GM18520 (cell line): ENCODE measurements around the gene MPRIP.
"Not testable (repeated sequence)": the region's sequence is repeated elsewhere in the genome, so short reads cannot be mapped to it uniquely, and the experiment has no call there.

Experiments used
- ATAC-seq: cut with Tn5 transposase; IDR thresholded peaks from one replicate; pipeline ENCODE4 v1.9.1; 2021; ENCODE audit not compliant: unreplicated experiment

The MPRIP gene

GRCh38 chr17:17126131-17127110, 84.2 kb downstream of the MPRIP start:
- ATAC-seq, result no peak

GRCh38 chr17:17127156-17127555, 84.9 kb downstream of the MPRIP start:
- ATAC-seq, result no peak

DNA sequence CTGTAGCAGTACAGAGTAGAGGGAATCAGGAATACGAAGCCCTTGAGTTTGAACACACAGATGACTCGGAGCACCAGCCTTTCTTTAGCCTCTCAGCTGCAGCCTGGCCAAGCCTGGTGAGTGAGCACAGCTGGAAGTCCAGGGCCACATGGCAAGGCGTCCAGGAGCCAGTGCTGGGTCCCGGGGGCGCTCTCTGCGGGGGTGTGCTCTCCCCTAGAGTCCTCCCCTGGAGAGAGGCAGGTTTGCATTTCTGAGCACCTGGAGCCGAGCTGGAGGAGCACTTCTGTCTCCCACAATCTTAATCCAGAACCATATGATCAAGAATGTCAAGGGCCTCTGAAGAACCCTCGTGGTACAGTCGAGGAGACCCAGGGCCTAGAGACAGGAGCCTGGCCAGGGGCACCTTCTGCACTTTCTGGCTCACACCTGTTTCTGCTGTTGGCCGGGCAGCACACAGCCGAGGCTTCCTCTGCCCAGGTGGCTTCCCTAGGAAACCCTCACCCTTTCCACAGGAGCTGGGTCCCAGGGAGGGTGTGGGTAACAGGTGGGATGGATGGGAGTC, 85.6 kb downstream of the MPRIP start:
- no peak for ATAC-seq

DNA sequence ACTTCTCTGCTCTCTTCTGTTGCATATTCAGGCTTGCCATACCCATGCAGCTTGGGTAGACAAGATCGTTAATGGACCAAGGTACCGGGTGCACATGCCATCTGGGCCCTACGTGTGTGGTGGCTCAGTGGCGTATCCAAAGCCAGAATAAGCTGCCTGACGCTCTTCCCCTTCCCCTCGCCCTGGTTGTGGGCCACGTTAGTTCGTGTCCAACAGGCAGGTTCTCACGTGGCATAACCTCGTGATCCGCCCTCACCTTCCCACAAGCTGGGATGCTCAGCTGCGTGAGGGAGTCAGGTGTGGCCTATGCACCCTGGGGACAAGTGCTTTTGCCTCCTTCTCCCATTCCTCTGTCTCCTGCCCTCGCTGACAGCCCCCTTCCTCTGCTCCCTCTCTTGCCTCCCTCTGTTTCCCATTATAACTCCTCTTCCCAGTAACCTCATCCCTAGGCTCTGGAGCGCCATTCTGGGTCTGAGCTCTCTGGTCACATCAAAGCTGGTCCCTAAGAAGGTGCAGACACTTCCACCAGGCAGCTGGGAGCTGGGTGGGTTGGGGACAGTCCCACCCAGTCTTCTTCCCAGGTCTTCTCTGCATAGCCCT, 86.3 kb downstream of the MPRIP start:
- no peak for ATAC-seq

GRCh38 chr17:17129466-17129865, 87.2 kb downstream of the MPRIP start:
- no peak for ATAC-seq

- no peak for ATAC-seq
Measured at GRCh38 chr17:17130077-17130844, 88.0 kb downstream of the MPRIP start.

DNA sequence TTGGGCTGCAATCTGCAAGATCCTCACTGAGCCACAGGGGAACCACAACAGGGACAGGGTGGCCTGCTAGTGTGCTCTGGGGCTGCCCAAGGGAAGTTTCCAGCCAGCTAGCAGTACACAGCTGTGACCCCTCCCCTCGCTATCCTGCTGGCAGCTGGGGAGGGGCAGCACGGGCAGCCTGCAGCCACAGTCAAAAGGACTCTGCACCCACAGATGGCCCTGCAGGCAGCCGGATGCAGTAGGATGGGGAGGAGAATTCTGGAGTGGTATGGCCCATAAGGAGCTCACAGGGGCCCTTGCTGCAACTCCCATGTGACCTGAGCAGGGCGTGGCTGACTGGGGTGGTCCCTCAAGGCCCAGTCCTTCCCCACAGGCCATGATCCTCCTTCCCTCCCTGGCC, 89.6 kb downstream of the MPRIP start:
- no peak for ATAC-seq

- no peak for ATAC-seq
Measured at GRCh38 chr17:17132746-17133145, 90.5 kb downstream of the MPRIP start.

- no peak for ATAC-seq
Measured at GRCh38 chr17:17134051-17134956, 92.0 kb downstream of the MPRIP start.

DNA sequence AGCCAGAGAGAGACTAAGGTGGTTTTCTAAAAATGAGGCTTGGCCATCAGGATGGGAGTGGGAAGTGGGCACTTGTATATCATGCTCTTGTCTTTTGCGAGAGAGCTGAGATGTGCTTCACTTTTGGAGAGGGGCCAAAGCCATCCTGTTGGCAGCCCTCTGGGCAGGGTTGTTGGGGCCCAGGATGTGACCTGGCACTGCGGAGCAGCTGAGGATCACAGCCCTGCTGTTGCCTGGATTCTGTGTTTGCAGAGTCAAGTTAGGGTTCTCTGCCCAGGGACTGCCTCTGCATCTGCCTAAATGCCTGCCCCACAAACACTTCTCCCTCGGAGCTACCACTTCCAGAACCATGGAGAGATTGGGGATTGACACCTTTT, 92.7 kb downstream of the MPRIP start:
- no peak for ATAC-seq

DNA sequence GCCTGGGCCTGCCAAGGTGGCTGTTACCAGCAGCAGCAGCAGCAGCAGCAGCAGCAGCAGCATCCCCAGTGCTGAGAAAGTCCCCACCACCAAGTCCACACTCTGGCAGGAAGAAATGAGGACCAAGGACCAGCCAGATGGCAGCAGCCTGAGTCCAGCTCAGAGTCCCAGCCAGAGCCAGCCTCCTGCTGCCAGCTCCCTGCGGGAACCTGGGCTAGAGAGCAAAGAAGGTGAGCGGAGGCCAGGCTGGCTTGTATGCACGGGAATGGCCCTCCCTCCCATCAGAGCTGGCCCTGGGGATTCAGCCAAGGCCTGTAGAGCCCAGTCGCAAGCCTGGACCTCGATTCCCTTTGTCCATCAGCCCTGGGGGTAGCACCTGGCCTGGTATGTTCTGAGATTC, 94.0 kb downstream of the MPRIP start:
- not testable (repeated sequence) for ATAC-seq

DNA sequence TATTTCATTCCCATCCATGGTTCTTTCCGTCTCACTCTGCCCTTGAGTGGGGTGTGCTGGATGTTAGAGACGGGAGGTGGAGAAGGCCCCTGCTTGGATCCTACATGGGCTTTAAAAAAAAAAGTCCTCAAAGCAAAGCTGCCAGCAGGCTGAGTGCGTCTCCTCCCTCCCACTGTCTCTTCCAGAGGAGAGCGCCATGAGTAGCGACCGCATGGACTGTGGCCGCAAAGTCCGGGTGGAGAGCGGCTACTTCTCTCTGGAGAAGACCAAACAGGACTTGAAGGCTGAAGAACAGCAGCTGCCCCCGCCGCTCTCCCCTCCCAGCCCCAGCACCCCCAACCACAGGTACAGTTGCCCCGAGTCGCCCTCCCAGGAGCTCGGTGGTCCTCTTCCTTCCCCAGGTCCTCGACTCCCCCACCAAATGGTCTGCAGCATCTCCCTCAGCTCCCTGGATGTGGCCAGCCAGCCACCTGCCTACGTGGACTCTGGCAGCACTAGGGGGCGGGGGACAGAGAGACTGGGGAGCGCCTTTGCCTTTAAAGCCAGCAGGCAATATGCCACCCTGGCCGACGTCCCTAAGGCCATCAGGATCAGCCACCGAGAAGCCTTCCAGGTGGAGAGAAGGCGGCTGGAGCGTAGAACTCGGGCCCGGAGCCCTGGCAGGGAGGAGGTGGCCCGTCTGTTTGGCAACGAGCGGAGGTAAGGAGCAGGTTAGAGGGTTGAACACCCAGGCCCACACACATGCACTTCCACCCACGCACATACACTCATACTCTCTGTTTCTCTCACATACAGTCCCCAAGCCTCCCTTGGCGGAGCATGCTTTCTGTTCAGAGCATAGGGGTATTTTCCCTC, 95.7 kb downstream of the MPRIP start:
- no peak for ATAC-seq

GRCh38 chr17:17139972-17140589, 97.8 kb downstream of the MPRIP start:
- ATAC-seq, result no peak

GRCh38 chr17:17140590-17140980, 98.3 kb downstream of the MPRIP start:
- no peak for ATAC-seq

GRCh38 chr17:17141279-17141678, 99.0 kb downstream of the MPRIP start:
- no peak for ATAC-seq

- no peak for ATAC-seq
Measured at GRCh38 chr17:17141860-17142552, 99.7 kb downstream of the MPRIP start.

GRCh38 chr17:17142556-17142955, 100.3 kb downstream of the MPRIP start:
- ATAC-seq, result no peak

DNA sequence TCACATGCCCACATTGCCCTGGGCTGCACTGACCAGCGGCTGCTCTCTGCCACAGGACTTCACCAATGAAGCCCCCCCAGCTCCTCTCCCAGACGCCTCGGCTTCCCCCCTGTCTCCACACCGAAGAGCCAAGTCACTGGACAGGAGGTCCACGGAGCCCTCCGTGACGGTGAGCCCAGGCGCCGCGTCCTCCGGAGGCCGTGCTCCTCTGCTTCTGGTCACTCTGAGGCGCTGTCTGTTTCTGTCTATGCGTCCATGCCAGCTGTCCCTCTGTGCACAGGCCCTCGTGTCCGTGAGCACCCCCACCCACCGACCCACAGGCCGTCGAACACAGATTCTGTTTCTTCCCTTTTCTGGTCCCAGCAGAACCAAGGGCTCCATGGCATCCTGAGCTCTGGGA, 101.2 kb downstream of the MPRIP start:
- ATAC-seq, result no peak
